GM23248 (cell line): ENCODE data around the gene CHST11.

Experiments
- EZH2 ChIP-seq: fragments of 200-600 bp; sonication (generic); IDR thresholded peaks from 2 replicates; pipeline ENCODE4 v1.6.1; 2018; ENCODE audit warnings: antibody characterized with exemption, mild to moderate bottlenecking; ENCODE audit not compliant: insufficient read depth, poor library complexity, severe bottlenecking
- EZH2phosphoT487 ChIP-seq: fragments of 200-600 bp; sonication (generic); IDR thresholded peaks from 2 replicates; pipeline ENCODE4 v1.6.1; 2018; ENCODE audit warnings: antibody characterized with exemption, moderate library complexity, mild to moderate bottlenecking, low read depth; ENCODE audit not compliant: insufficient read depth

DNA sequence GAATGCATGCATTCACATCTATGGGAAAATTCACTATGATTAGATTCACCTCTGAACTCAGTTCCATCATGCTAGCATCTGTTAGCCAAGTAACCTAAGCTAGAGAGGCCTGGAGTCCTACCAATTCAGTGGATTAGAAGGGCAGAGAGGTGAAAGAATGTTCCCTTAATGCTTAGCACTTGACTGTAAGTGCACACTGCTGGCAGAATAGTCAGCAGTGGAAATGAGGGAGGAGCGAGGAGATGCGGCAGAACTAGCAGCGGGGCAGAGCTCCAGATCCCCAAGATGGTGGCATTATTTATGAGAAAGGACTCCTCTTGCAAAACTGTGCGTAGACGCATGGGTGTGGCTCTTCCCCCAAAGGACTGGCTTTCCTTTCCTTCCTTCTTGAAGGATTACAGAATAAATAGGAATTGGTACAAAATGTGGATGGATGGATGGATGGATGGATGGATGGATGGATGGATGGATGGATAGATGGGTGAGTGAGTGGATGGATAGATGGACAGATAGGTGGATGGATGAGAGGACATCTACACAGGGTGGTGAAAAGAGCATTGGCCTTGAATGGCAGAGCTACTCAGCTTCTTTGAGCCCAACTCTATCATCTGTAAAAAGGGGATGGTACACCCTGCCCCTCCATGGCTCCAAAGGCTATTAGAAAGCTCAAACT is 227.2 kb downstream of the CHST11 start:
- no peak for TF ChIP-seq EZH2
- TF ChIP-seq EZH2phosphoT487: no peak
